HS-5 (cell line): ENCODE measurements around the gene P3H2.
A peak's percentile ranks its signal among the peaks of the same experiment; 100 is the strongest.

ENCODE experiments used
- DNase-seq: peaks from one replicate; pipeline ENCODE4 v3.0.0-alpha.2; 2012; ENCODE audit warnings: low read depth

The P3H2 gene

DNA sequence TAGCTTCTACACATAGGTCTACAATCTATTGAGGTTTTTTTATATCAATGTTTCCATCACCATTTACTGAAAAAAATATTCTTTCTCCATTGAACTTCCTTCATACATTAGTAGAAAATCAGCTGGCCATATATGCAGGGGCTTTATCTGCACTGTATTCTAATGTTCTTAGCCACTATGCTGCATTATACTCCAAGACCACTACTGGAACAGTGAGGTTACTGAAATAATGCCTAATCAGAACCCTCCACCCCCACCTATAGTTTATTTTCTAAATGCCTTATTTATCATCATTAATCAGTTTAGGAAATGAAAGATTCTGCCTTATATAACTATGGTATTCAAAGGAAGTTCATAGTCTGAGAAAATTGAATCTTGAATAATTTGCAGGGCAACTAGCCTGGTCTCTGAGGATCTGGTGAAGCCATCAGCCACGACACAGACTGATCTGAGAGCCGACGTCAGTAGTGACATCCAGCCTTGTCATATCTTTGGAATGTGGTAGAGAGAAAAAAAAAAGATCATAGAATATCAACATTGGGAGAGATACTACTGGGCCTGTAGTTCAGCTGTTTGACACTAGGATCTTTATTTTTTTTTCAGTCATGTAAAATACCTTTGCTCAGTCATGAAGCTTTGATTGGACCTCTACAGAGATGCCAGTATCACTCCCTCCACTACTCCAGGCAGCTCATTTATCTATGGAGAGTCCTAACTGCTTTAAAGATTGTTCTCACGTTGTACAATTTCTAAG is 66.6 kb downstream of the P3H2 start:
- peak; percentile 63 for DNase-seq

GRCh38 chr3:190051641-190052040 is 69.1 kb downstream of the P3H2 start:
- no peak for DNase-seq

GRCh38 chr3:190048932-190049441 is 71.7 kb downstream of the P3H2 start:
- peak; percentile 73 for DNase-seq

DNA sequence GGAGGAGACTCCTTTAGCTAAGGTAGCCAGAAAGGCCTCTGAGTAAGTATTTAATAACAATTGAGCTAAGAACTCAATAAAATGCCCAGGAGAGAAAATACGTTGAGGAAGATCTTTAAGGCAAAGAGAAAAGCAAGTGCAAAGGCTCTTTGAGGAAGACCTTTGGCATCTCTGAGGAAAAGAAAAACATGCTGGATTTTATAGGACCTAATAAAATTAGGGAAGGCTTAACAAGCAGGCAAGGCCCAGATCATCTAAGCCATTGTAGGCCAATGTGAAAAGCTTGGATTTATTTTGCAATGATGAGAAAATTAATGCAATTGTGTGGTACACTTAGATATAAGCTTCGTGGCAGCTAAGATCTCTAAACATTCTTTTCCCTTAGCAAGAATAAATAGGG is 75.7 kb downstream of the P3H2 start:
- no peak for DNase-seq

DNA sequence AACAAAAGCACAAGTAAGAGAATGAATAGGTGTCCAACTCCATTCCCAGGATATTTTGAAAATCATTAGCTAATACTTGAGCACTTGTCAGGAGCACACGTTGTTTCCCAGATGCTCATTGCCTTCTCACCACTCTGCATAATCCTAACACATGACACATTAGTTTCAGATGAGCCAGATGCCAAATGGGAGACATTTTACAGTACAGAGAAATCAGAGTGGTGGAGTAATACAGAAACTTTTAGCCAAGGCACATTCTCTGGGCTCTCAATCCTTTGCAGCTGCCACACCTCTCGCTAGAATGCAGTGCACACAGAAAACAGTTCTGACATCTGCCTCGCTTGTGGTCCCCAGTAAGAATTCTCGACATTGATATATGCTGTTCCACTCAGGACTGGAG is 76.6 kb downstream of the P3H2 start:
- no peak for DNase-seq

GRCh38 chr3:190043741-190044140 is 77.0 kb downstream of the P3H2 start:
- DNase-seq = no peak

- DNase-seq = no peak
Observed at GRCh38 chr3:190042558-190042957, 78.1 kb downstream of the P3H2 start.

GRCh38 chr3:190041333-190042041 is 79.2 kb downstream of the P3H2 start:
- DNase-seq = no peak

GRCh38 chr3:190040145-190040544 is 80.6 kb downstream of the P3H2 start:
- DNase-seq = no peak

DNA sequence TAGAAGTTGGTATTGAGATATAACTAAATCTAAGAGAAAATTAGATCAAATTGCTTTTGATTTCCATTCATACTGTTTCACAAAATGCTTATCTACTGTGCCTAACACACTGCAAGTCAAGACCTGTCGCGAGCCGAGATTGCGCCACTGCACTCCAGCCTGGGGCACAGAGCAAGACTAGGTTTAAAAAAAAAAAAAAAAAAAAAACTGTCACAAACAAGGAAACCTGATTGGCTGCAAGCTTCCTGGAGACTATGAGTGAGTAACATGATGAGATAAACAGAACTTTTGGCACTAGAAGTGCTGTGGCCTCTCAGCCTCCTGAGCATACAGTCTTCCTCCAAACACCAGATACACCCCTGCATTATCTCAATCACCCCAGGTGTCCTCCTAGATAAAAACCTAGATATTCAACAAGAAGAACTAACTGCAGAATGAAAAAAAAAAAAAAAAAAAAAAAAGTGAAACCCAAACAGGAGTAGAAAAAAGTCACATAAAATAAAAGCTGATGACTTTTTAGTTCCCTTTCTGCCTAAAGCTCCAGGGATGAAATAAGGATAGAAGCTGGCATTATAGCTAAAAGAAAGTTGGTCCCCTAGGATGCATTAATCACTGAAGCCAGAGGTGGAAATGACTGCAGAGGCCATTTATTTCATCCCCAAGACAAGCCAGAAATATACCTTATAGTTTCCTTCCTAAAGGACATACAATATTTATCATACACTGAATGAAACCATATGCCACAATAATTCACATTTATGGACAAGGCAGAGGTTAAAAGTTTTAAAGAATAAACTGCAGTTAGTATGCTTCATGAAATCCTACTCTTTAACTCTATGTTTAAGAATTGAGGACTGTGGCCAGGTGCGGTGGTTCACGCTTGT is 82.4 kb downstream of the P3H2 start:
- DNase-seq = peak; percentile 38

- DNase-seq = no peak
Observed at GRCh38 chr3:190036631-190037030, 84.1 kb downstream of the P3H2 start.

DNA sequence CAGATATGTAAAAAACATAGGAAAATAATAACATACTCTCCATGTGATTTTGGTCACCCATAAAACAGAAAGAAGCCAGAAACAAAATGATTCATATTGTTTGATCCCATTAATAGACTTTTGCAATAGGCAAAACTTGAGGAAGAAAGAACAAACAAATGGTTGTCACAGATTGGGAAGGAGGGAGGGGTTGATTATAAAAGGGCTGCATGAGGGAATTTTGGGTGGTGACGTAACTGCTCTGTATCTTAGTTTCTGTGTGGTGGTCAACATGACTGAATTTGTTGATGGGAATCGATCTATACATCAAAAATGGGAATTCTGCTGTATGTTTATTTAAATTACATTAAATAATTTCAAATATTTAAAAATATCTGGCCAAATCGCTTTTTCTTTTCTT is 86.3 kb downstream of the P3H2 start:
- DNase-seq = no peak

- no peak for DNase-seq
Observed at GRCh38 chr3:190032923-190033322, 87.8 kb downstream of the P3H2 start.

DNA sequence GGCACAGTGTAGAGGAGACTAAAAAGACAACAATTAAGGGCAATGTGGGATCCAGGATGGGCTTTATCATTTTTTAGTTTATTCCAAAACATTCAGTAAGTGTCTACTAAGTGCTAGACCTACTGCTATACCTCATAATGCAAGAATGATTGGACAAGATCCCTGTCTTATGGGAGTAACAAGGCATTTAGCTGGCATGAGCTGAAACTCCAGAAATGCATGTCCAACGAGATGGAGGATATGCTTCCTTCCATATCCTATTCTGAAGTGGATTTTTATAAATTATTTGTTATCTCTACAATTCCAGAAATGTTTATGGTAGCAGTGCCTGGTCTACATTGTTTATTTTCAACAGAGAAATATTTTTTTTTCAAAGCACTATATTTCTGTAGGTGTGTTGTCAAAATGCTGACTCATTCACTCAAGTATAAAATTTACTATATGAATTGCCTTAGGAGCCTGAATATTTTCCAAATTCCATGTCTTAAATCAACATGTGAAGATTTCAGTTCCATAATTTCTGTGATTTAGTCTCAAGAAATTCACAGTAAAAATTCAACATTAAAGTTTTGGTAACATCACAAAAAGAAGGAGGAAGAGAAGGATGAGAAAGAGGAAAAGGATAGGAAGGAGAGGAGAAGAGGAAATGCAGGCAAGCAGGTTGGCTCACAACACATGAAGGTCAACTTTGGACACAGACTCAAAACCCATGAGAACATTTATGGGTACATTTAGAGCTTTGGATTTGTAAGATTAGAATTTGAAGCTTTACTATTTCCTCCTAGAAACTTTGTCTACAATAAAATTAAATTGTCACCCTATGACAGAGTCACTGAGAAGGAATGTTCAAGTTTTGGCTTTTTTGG is 88.6 kb downstream of the P3H2 start:
- no peak for DNase-seq

- no peak for DNase-seq
Observed at GRCh38 chr3:190027116-190027515, 93.6 kb downstream of the P3H2 start.

DNA sequence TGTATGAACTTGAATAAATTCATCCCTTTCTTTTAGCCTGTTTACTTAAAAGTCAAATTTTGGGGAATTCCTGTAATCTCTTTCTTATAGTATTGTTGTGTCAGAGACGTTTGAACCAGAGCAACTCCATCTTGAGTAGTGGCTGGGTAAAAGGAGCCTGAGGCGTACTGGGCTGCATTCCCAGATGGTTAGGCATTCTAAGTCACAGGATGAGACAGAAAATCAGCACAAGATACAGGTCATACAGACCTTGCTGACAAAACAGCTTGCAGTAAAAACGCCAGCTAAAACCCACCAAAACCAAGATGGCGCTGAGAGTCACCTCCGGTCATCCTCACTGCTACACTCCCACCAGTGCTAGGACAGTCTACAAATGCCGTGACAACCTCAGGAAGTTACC is 94.5 kb downstream of the P3H2 start:
- no peak for DNase-seq

DNA sequence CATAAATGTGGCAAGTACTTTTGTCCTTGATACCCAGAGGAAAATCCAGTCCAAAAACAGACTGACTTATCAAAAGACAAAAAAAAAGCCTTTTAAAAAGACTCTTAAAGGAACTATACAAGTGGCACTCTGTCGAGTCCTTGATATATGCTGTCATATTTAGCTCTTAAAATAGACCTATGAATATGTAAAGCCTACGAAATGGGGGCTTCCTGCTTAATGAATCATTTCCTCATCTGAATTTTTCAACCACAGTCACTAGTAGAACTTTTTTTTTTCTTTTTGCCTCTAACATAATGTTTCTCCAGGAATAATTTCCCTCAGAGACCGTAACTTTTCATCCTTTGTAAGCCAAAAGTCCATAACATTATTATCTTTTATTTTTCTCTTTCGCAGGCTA is 95.8 kb downstream of the P3H2 start:
- peak; percentile 45 for DNase-seq

- DNase-seq = no peak
Observed at GRCh38 chr3:190019844-190020243, 100.9 kb downstream of the P3H2 start.

DNA sequence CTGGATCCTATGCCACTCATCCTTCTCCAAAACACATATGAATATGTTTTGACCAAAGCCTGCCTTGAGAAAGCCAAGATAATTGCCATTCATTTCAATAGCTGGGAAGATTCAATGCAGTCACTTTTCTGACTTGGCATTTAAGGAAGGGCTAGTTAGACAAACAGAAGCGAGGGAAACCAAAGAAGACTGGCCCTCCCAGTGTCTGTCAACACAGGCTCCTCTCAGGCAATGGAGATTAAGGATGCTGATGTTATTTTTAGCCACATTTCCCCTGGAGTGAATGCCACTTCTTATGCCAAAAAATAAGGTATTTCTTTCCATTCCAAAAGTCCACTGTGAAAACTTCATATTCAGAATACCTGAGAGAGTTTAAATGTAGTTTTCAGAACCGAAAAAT is 101.7 kb downstream of the P3H2 start:
- DNase-seq = no peak

- no peak for DNase-seq
Observed at GRCh38 chr3:190018460-190018859, 102.2 kb downstream of the P3H2 start.

DNA sequence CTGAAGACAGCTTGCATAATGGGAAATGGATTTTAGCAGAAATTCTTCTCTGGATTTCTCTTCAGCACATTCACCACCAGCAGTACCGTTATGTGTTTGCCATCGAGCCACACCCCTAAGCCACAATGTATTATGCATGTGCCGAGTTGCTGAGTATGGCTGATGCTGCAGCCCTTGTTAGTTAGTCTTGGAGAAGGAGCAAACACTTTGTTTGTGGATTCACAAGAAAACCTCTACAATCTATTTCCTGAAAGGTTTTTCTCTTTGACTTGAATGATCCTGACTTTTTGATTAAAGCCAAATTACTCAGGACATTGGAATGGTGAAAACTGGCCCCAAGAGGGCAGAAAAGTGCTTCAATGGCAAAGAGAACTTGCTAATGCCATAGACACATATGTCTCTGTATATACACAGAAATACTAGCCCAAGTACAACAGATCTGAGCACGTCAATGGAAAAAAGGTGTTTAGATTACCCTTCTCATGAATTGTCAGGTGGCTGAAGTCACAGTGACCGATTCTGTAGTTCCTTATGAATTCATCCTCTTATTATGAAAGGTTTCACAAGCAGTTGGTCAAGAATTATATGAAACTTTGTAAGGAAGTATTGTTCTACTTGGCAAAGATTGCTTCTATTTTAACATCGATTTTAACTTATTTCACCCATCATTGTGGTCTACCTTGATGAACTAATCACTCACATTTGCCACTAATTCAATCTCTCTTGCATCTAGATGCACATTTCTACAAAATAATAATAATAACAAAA is 103.0 kb downstream of the P3H2 start:
- DNase-seq = peak; percentile 65
